SU-DHL-6 (cell line): ENCODE data around the gene BUD13.

Experiments used
- H2AFZ ChIP-seq: fragments of 200-600 bp; sonication (generic); 2 replicates; pipeline ENCODE4 v1.6.1; 2014; ENCODE audit warnings: low read depth, mild to moderate bottlenecking, moderate library complexity, mixed read lengths, antibody characterized with exemption, low read length; ENCODE audit not compliant: severe bottlenecking
- H3F3A ChIP-seq: fragments of 200-600 bp; shearing (Covaris generic); 2 replicates; pipeline ENCODE4 v1.6.0; 2016; ENCODE audit warnings: antibody characterized with exemption, mild to moderate bottlenecking; ENCODE audit not compliant: insufficient read depth
- H3K27ac ChIP-seq: fragments of 200-600 bp; sonication (generic); 2 replicates; pipeline ENCODE4 v1.5.1; 2016; ENCODE audit warnings: low read depth, mild to moderate bottlenecking, low read length, moderate library complexity, mixed read lengths
- H3K27me3 ChIP-seq: fragments of 200-600 bp; sonication (generic), shearing (Covaris generic); 2 replicates; pipeline ENCODE4 v1.6.0; 2014; ENCODE audit warnings: mild to moderate bottlenecking, low read length
- H3K36me3 ChIP-seq: fragments of 200-600 bp; sonication (generic); 2 replicates; pipeline ENCODE4 v1.6.1; 2014; ENCODE audit warnings: mild to moderate bottlenecking, low read length, mixed read lengths
- H3K4me2 ChIP-seq: fragments of 300-600, 200-600 bp; shearing (Covaris generic), sonication (generic); 2 replicates; pipeline ENCODE4 v1.6.0; 2014; ENCODE audit warnings: low read length, low read depth, mild to moderate bottlenecking; ENCODE audit not compliant: poor library complexity, severe bottlenecking
- H3K4me3 ChIP-seq: fragments of 200-600 bp; sonication (generic); 2 replicates; pipeline ENCODE4 v1.5.1; 2014; ENCODE audit warnings: antibody characterized with exemption, low read length, mild to moderate bottlenecking, mixed read lengths; ENCODE audit not compliant: insufficient read depth, poor library complexity, severe bottlenecking
- H3K79me2 ChIP-seq: fragments of 200-600 bp; sonication (generic); 2 replicates; pipeline ENCODE4 v1.6.1; 2014; ENCODE audit warnings: mild to moderate bottlenecking, low read length, moderate library complexity; ENCODE audit not compliant: insufficient read depth
- H3K9ac ChIP-seq: fragments of 200-600 bp; sonication (generic); 2 replicates; pipeline ENCODE4 v1.7.0; 2014; ENCODE audit warnings: mild to moderate bottlenecking, low read length
- H3K9me2 ChIP-seq: fragments of 200-600 bp; sonication (generic); replicated peaks from 2 replicates; pipeline ENCODE4 v1.6.1; 2014; ENCODE audit warnings: low read length; ENCODE audit not compliant: insufficient read depth
- H3K9me3 ChIP-seq: fragments of 200-600 bp; sonication (generic); 2 replicates; pipeline ENCODE4 v1.6.1; 2014; ENCODE audit warnings: low read length, mixed read lengths; ENCODE audit not compliant: insufficient read depth
- H4K20me1 ChIP-seq: fragments of 200-600 bp; sonication (generic); 2 replicates; pipeline ENCODE4 v1.6.1; 2014; ENCODE audit warnings: low read depth, mild to moderate bottlenecking, antibody characterized with exemption, low read length, moderate library complexity, mixed read lengths
- CTCF ChIP-seq: fragments of 200-600 bp; sonication (generic); IDR thresholded peaks from one replicate; pipeline ENCODE4 v1.5.1; 2017; ENCODE audit warnings: antibody characterized with exemption, mild to moderate bottlenecking, low read length, moderate library complexity; ENCODE audit not compliant: insufficient read depth, poor library complexity, severe bottlenecking
- EZH2phosphoT487 ChIP-seq: fragments of 200-600 bp; sonication (generic), shearing (Covaris generic); conservative IDR thresholded peaks from 2 replicates; pipeline ENCODE4 v1.6.1; 2018; ENCODE audit warnings: mild to moderate bottlenecking, antibody characterized with exemption, low read length, moderate library complexity, mixed read lengths

The BUD13 gene

GRCh38 chr11:116819049-116819448 lies 46.3 kb upstream of the BUD13 start:
- Histone ChIP-seq H3F3A (no peaks in the 10 kb centered on the region), H2AFZ (no peak overlapping the region), H4K20me1 (no peaks in the 10 kb centered on the region), H3K9me2 (no peaks in the 10 kb centered on the region), H3K9me3 (no peaks in the 10 kb centered on the region), H3K4me2 (no peak overlapping the region), H3K79me2 (no peaks in the 10 kb centered on the region), H3K36me3 (no peaks in the 10 kb centered on the region), H3K27me3 (no peaks in the 10 kb centered on the region), H3K9ac (no peak overlapping the region), H3K27ac (no peak overlapping the region), H3K4me3 (no peak overlapping the region)
- no peak for TF ChIP-seq CTCF

GRCh38 chr11:116814502-116814901 lies 41.7 kb upstream of the BUD13 start:
- TF ChIP-seq EZH2phosphoT487 (no peak), CTCF (no peak)
- H3K4me3 ChIP-seq: no peak overlapping the region
- no peaks in the 10 kb centered on the region for H3K27me3 ChIP-seq
- no peak overlapping the region for H3K27ac ChIP-seq
- no peaks in the 10 kb centered on the region for H3K9me3 ChIP-seq
- 0 out of 2 replicates have a peak, but pooled peaks cover 2% of the 10 kb centered on the region for H3F3A ChIP-seq
- H3K4me2 ChIP-seq: no peak overlapping the region
- H3K79me2 ChIP-seq: no peaks in the 10 kb centered on the region
- H2AFZ ChIP-seq: no peak overlapping the region
- no peak overlapping the region for H3K9ac ChIP-seq
- H3K36me3 ChIP-seq: no peaks in the 10 kb centered on the region
- no peaks in the 10 kb centered on the region for H4K20me1 ChIP-seq
- H3K9me2 ChIP-seq: no peaks in the 10 kb centered on the region

GRCh38 chr11:116813781-116814471 lies 41.1 kb upstream of the BUD13 start:
- 0 out of 2 replicates have a peak, but pooled peaks cover 2% of the 10 kb centered on the region for H3F3A ChIP-seq
- no peaks in the 10 kb centered on the region for H3K36me3 ChIP-seq
- H3K79me2 ChIP-seq: no peaks in the 10 kb centered on the region
- no peak overlapping the region for H3K4me3 ChIP-seq
- no peak overlapping the region for H3K4me2 ChIP-seq
- H3K27me3 ChIP-seq: no peaks in the 10 kb centered on the region
- H3K9me2 ChIP-seq: no peaks in the 10 kb centered on the region
- TF ChIP-seq EZH2phosphoT487: no peak
- no peak for TF ChIP-seq CTCF
- no peaks in the 10 kb centered on the region for H3K9me3 ChIP-seq
- H3K27ac ChIP-seq: no peak overlapping the region
- no peak overlapping the region for H2AFZ ChIP-seq
- H4K20me1 ChIP-seq: no peaks in the 10 kb centered on the region
- no peak overlapping the region for H3K9ac ChIP-seq
